Stimulated activated CD4-positive, alpha-beta T cell treated with anti-CD3 and anti-CD28 coated beads, TNF-alpha, amount 100 ng/mL, for 4 hours (primary cell): Measurements from ENCODE around the gene CACNG4.

Source experiments
- DNase-seq, 3 experiments: peaks; one replicate each; pipeline ENCODE4 v3.0.0-alpha.2; 2020; ENCODE audit warnings: low read depth in 3 of 3

Gene CACNG4

DNA sequence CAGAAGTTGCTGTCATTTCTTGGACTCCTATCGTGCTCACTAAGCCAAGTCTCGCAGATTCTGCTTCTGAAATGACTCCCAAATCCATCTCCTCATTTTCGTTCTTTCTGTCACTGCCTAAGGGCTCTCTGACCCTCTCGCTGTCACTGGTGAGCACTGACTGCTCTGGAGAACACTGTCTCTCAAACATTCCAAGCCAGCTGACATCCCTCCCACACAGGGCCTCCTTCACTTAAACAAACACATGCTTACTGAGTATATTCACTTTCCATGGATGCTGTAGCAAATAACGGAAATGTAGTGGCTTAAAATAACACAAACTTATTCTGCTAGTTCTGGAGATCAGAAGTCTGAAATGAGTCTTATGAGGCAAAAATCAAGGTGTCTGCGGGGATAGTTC is 98.6 kb downstream of the CACNG4 start:
- DNase-seq: no peak

- DNase-seq: no peak
Observed at GRCh38 chr17:67066717-67067116, 102.2 kb downstream of the CACNG4 start.

DNA sequence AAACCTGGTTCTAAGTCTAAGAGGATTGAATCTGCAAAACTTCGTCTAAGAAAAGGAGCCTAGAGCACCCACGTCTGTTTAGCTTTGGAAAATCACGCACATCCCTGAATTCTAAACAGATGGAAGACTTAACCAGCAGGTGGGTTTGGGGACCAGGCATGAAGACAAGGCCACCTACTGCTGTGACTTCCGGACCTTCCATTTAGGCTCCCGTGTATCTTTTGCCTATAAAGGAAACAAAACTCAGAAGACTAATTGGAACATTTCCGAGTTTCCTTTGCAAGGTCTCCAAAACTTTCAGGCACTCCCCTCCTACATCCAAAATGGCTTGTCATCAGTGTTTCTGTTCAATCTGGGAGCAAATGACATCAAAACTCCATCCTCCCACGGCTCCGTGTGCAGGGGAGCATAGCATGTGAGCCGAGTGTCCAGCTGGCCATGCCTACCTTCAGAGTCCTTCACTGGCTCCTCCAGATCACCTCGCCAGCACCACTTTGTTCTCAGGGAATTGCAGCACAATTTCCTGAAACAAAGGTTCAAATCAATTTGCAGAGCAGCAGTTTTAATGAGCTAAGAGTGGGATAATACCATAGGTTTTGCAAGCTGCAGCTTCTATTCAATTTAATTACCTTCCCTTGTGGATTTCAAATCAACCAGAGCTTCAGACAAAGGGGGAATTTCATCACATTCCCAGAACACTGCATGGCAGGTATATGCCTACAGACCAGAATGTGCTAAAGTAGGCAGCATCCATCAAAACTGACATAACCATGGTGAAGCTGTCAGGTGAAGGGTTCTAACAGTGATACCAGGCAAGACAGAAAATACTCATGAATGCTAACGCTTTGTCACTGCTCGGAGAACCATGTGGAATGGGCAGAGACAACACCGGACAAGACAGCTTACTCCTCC is 103.3 kb downstream of the CACNG4 start:
- no peak for DNase-seq

DNA sequence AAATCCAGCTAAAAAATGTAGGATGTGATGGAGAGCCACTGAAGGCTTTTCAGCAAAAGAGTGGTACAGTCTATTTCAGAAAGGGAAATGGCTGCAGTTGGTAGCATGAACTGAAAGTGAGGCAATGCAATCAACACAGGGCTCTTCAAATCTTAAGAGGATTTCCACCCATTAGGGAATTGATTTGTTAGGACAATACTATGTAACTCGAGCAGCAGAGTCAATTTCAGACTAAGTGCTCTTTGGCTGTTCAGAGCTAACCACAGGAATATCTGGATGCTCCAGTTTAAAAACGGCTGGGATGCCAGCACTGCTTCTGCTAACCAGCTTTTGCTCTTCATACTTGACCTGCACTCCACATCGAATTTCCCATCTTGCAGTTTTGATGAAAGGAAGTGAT is 104.5 kb downstream of the CACNG4 start:
- no peak for DNase-seq

DNA sequence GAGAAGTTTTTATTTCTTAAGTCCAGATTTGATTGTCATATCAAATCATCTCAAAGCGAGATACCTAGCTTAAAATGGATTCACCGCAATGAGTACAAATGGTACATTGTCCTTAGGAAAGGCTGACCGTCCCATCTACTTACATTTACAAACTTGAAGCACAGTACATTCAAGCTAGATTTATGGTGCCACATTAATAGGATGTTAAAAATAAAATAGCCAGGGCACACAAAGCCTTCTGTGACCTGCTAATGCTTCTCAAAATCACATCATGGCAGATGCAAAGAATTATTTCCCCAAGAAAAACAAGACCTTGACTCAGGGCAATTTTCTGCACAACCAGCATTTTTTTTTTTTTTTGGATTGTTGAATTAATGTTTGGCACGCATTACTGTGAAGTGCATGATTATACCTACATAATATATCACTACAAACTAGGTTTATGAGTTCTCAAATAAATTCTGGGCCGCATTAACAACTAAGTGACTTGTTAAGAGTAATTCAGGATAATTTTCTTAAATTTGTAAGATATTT is 105.2 kb downstream of the CACNG4 start:
- DNase-seq: no peak

DNA sequence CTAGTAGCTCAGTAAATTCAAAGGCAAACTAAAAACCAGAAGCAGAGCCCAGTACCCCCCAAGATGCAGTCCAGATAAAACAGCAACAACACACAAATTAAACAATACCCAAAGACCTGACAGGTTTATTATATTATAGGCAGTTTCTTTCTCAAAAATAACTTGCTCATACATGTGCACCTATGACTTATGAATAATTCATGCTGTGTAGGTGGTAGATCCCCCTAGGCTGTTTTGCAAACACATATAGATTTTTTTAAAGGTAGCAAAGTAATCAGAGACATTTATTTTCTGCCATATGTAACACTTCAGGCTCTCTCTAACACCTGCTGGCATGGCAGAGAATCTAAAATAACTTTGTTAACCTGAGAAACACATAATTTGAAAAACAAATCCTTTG is 107.1 kb downstream of the CACNG4 start:
- DNase-seq: no peak

GRCh38 chr17:67072885-67073284 is 108.4 kb downstream of the CACNG4 start:
- DNase-seq: no peak

DNA sequence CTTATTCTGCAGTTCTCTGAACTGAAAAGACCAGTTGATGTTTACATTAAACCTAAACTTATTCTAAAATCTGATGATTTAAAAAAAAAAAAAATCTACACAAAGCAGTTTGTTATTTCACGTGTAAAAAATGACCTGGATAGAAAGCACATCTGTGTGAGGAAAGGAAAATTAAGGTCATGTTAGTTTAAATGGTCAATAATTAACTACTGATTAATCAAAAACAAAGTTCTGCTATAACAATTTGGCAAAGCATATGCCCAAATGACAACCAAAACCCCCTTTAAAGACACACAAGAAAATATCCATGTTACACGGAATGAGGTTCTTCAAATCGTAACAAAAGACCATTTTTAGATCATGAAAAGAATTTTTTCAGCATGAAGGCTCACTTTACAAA is 110.3 kb downstream of the CACNG4 start:
- DNase-seq: no peak

GRCh38 chr17:67076290-67076689 is 111.8 kb downstream of the CACNG4 start:
- DNase-seq: no peak

- no peak for DNase-seq
Observed at GRCh38 chr17:67078292-67078691, 113.8 kb downstream of the CACNG4 start.

DNA sequence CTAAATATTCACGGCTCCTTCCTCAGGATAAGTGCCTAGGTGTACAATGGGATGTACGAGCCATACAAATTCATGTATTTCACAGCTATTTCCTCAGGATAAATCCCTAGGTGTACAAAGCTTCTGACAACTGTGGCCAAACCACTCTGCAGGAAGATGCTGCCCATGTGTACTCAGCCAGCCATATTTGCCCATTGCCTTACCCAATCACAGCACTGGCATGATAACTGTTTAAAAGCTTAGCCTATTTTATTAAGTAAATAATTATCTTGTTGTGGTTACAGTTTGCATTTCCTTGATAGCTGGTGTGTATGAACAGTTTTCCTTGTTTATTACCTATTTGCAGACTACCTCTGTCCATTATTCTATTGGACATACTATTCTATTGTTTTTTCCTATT is 115.0 kb downstream of the CACNG4 start:
- DNase-seq: no peak

DNA sequence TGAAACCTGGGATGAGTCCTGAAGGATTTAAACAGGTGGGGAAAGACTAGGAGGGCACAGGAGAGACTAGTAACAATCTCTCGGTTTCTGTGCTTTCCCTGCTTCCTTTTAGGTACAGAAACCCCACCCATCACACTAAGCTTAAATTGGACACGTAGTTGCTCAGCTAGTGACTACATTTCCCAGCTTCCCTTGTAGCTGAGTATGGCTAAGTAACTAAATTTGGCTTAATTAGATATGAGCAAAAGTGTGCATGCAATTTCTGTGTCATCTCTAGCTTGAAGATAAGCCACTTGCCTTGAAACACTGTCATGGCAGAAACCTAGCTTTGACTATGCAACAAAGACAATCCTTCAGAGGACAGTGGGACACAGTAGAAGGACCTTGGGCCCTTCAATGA is 116.3 kb downstream of the CACNG4 start:
- no peak for DNase-seq

DNA sequence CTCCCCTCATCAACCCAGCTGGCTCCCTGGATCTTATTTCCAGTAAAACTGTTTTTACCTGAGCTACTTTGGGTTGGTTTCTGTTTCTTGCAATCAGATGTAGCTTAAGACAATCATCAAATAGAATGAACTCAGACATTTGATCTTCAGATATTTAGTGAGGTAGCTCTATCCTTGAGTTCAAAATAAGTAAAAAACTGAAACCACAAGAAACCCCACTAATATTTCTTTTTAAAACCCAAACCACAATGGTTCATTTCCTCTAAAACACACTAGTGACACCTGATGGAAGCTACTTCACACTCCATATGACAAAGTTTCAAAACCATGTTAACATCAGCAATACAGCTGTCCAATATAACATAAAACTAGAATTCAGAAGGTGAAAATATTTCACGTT is 117.6 kb downstream of the CACNG4 start:
- no peak for DNase-seq
